GM12872 (cell line): ENCODE measurements around the gene MOB1A.

ENCODE experiments used
- TF ChIP-seq, protein P1 (sequence below): IDR thresholded peaks from 3 replicates; pipeline ENCODE4 v1.5.1; 2011; ENCODE audit warnings: low read depth, mild to moderate bottlenecking, low read length, moderate library complexity; ENCODE audit not compliant: insufficient read depth

The MOB1A gene

DNA sequence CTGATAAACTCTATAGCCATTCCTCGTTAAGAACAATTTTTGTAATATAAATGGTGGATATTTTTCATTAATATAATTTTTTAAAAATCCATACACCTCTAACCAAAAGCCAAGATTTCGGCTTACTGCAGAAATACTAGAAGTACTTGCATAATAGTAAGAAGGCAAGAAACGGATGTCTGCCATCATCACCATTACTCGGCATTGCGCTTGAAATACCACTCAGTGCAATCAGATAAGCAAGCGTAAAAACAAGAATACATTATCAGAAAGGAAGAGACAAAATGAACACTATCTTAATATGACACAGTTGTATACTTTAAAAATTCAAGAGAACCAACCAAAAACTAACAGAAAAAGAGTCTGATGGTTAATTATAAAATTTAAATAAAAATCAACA, 15.7 kb downstream of the MOB1A start:
- TF ChIP-seq, protein P1, sequence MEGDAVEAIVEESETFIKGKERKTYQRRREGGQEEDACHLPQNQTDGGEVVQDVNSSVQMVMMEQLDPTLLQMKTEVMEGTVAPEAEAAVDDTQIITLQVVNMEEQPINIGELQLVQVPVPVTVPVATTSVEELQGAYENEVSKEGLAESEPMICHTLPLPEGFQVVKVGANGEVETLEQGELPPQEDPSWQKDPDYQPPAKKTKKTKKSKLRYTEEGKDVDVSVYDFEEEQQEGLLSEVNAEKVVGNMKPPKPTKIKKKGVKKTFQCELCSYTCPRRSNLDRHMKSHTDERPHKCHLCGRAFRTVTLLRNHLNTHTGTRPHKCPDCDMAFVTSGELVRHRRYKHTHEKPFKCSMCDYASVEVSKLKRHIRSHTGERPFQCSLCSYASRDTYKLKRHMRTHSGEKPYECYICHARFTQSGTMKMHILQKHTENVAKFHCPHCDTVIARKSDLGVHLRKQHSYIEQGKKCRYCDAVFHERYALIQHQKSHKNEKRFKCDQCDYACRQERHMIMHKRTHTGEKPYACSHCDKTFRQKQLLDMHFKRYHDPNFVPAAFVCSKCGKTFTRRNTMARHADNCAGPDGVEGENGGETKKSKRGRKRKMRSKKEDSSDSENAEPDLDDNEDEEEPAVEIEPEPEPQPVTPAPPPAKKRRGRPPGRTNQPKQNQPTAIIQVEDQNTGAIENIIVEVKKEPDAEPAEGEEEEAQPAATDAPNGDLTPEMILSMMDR = no peak

DNA sequence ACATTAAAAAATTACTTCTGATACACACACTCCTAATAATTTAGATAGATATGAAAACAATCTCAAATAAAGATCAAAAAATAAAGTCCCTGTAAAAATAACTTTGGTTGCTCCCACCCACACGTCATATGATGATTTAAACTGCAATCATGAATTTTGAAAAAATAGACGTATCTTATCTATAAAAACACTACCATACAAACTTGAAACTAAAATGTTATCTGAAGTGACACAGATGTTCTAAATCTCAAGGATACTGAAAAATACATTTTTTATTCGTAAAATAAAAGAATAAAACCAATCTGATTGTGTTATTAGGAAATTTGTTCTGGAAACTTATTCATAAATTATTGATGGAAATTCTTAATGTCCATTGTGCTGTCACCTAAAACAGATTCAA, 22.8 kb downstream of the MOB1A start:
- TF ChIP-seq, protein P1 = no peak

DNA sequence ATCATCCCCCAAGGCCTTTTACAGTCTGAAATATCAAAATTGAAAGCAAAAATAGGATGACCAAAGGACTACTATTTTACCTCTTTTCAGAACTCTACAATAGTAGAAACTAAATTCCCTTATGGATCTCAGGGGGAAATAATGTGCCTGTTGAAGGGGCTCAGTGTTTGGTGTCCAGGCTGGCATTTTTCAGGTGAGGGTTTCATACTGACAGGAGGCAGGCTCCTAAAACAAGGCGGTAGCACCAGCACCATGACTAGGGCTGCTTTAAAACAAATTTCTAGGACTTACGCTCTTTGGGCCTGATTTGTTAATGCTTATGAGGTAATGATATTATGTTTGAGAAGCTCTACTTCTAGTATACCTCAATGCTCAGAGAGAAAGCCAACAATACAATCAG, 25.7 kb downstream of the MOB1A start:
- TF ChIP-seq, protein P1 = no peak

DNA sequence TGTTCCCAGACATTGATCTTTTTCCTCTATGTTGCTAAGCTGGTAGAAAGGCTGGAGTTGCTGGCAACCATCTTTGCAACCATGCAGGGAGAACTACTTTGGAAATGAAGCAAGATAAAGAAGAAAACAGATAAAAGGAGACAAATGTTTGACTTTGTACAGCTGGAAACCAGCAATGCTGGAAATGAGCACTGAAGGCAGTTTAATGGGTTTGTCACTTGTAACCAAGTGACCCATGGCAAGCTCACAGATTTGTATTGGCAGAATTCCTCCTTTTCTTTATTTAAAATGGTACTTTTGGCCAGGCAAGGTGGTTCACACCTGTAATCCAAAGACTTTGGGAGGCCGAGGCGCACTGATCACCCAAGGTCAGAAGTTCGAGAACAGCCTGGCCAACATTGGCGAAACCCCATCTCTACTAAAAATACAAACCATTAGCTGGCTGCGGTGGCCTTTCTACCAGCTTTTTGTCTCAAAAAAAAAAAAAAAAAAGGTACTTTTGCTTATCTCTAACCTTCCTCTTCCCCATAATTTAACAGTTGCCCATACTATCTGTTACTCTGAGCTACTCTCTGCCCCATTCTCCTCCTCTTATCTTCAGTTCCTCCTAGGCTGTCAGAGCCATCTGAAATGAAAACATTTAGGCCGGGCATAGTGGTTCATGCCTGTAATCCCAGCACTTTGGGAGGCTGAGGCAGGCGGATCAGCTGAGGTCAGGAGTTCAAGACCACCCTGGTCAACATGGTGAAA, 28.9 kb downstream of the MOB1A start:
- TF ChIP-seq, protein P1 = no peak

DNA sequence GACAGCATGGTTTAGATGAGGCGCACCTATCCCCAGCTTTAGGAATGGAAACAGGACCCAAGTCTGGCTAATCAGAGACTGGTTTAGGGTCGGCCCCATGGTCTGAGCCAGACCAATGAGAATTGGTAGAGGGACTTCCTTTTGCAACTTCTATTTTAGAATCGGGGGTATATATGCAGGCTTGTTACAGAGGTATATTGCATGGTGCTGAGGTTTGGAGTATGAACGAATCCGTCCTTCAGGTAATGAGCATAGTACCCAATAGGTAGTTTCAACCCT, 29.5 kb downstream of the MOB1A start:
- TF ChIP-seq, protein P1 = no peak

DNA sequence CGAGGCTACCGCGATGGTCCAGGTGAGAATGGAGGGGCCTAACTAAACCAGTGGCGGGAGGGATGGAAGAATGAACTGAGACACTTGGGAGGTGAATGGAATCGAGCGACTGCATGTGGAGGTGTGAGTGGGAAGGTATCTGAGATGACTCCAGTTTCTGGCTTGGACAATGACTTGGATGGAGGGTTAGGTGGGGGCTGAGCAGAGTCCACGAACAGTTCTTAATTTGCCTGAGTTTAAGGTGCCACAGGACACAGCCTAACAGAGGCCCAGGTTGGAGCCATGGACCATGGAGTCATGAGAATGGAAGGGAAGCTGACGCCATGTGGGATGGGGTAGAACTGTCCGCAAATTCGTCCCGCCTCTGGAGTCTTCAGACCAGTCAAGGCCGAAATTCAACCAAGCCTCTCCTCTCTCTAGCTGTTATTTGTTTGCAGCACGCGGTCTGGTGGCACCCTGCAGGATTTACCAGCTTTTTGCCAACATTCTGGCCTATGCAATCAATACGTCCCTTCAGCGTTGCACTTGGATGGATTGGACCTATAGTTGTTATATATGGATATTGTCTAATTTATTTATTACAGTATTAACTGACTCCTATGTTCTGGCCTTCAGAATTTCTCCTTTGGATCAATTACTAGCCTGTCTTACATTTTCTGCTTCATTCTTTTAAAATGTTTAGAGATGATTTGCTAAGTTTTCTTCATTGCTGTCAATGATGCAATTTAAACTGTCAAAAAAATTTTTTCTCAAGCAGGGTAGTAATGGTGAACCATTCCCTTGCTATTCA, 30.0 kb downstream of the MOB1A start:
- TF ChIP-seq, protein P1 = no peak

DNA sequence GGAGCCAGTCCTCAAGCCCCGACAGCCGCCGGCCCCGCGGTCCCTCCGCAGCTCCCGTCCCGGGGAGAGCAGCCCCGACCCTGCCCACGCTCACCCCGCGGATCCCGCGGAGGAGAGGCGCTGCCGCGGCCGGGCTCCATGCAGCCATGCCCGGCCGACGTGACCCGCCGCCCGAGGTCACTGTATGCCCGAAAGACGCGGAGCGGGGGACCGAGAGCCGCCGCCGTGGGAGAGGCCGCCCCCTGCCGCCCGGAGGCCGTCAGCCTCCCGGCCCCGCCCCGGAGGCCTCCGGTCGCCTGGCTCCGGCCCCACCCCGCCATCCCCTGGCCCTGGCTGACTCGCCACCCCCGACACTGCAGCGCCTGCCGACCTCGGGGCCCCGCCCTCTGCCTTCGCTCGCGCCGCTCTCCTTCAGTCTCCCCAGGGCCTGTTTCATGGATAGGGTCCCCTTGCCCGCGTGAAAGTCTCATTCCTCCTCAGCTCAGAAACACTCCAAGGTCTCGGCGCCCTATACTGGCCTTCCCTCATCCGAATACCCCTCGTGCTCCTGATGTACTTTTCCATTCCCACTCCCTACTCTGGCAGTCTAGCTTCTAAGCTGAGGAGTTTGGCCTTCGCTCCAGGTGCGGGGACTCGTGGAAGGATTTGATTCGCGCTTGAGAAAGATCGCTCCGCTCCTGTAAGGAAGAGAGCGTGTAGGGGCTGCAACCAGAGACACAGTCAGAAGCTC, 30.8 kb downstream of the MOB1A start, which contains the start of gene BOLA3:
Gene BOLA3, minus strand, starts transcription at position 186 of the 730 bp plus-strand sequence. Its CDS starts 38 bp downstream, at position 148.
- TF ChIP-seq, protein P1 = peak; percentile 65
